Right ventricle myocardium superior (tissue), 1 donor: ENCODE measurements around the gene RAB29. TPM values are rescaled to one million over a fixed set of nuclear protein-coding genes. Genes with fewer than 3 reads are reported as not detected.

Source experiments
- ATAC-seq: fragments of 200-7000 bp; cut with Tn5 transposase; one replicate; pipeline ENCODE4 v1.9.1; 2020; ENCODE audit warnings: mild to moderate bottlenecking; ENCODE audit not compliant: poor library complexity
- DNase-seq: peaks from one replicate; pipeline ENCODE4 v3.0.0-alpha.2; 2020
- intact Hi-C: fragments of 100-400 bp; cut with DNase I; formaldehyde crosslinking; loops from one replicate; pipeline ENCODE4 v1.11.2; 2022
- total RNA-seq: library from RNA; stranded (reverse); fragmentation: NEBNext Ultra II Directional; extraction: Animal tissue kit (Norgen Biotek cat#: 25700); gene quantifications from one replicate; pipeline ENCODE4 v1.2.1, GENCODE V29; 2021
- donor health status: DM: no; HTN: yes; CAD: no; lungs with severe emphysema.

The RAB29 gene
- total RNA-seq, 1 donor from 2014 or later, result 15.0 TPM

GRCh38 chr1:205800981-205801703, 25.9 kb upstream of the RAB29 start:
- intact Hi-C loops, result no loop called here
- no peak for ATAC-seq
- DNase-seq, result no peak

GRCh38 chr1:205800427-205800826, 25.1 kb upstream of the RAB29 start:
- intact Hi-C loops, result no loop called here
- DNase-seq, result no peak

GRCh38 chr1:205798577-205798976, 23.3 kb upstream of the RAB29 start:
- intact Hi-C loops, result loop anchor here (10.0 kb wide), 1 partner anchor 306 kb away; no protein-coding TSS in a partner anchor
- no peak for DNase-seq
- no peak for ATAC-seq

More at GRCh38 chr1:205800427-205800826, 25.1 kb upstream of the RAB29 start:
- ATAC-seq, result peak; percentile 1

GRCh38 chr1:205797168-205797567, 21.9 kb upstream of the RAB29 start:
- ATAC-seq (no peak), DNase-seq (no peak)
- intact Hi-C loops, result loop anchor here (10.0 kb wide), 1 partner anchor 308 kb away; no protein-coding TSS in a partner anchor

GRCh38 chr1:205794011-205794730, 18.9 kb upstream of the RAB29 start:
- intact Hi-C loops, result loop anchor here (5.0 to 10.0 kb wide), 3 partner anchors 123 to 311 kb away; no protein-coding TSS in a partner anchor
- ATAC-seq (no peak), DNase-seq (no peak)

GRCh38 chr1:205792961-205793673, 17.8 kb upstream of the RAB29 start:
- ATAC-seq (no peak), DNase-seq (no peak)
- intact Hi-C loops, result loop anchor here (5.0 to 10.0 kb wide), 3 partner anchors 124 to 312 kb away; no protein-coding TSS in a partner anchor

GRCh38 chr1:205792481-205792881, 17.2 kb upstream of the RAB29 start:
- intact Hi-C loops, result loop anchor here (5.0 to 10.0 kb wide), 3 partner anchors 125 to 312 kb away; no protein-coding TSS in a partner anchor
- ATAC-seq (no peak), DNase-seq (no peak)

GRCh38 chr1:205791568-205792180, 16.4 kb upstream of the RAB29 start:
- peak; percentile 64 for DNase-seq
- peak; percentile 59 for ATAC-seq
- intact Hi-C loops, result loop anchor here (5.0 to 10.0 kb wide), 3 partner anchors 126 to 313 kb away; no protein-coding TSS in a partner anchor

GRCh38 chr1:205787287-205787916, 12.1 kb upstream of the RAB29 start:
- intact Hi-C loops, result no loop called here
- peak; percentile 40 for ATAC-seq
- no peak for DNase-seq

GRCh38 chr1:205786601-205787000, 11.3 kb upstream of the RAB29 start:
- ATAC-seq (peak; percentile 53), DNase-seq (no peak)
- intact Hi-C loops, result no loop called here

- ATAC-seq (no peak), DNase-seq (no peak)
- intact Hi-C loops, result no loop called here
Observed at GRCh38 chr1:205785446-205785845, 10.2 kb upstream of the RAB29 start.

GRCh38 chr1:205783904-205784303, 8.6 kb upstream of the RAB29 start:
- no peak for DNase-seq
- ATAC-seq, result peak; percentile 45
- intact Hi-C loops, result no loop called here

GRCh38 chr1:205783433-205783795, 8.1 kb upstream of the RAB29 start:
- no peak for DNase-seq
- ATAC-seq, result no peak
- intact Hi-C loops, result no loop called here

GRCh38 chr1:205782627-205783432, 7.5 kb upstream of the RAB29 start:
- ATAC-seq, result no peak
- intact Hi-C loops, result no loop called here
- DNase-seq, result no peak

GRCh38 chr1:205780335-205780734, 5.1 kb upstream of the RAB29 start:
- no peak for ATAC-seq

GRCh38 chr1:205777994-205778393, 2.7 kb upstream of the RAB29 start:
- DNase-seq (no peak), ATAC-seq (no peak)
- intact Hi-C loops, result no loop called here

More at GRCh38 chr1:205780335-205780734, 5.1 kb upstream of the RAB29 start:
- intact Hi-C loops, result no loop called here
- no peak for DNase-seq

GRCh38 chr1:205775717-205776056, 405 bp upstream of the RAB29 start:
- ATAC-seq, result peak; percentile 51
- intact Hi-C loops, result no loop called here
- DNase-seq, result no peak
